ENCODE measurements around the gene ADD2. TPM values are rescaled to one million over a fixed set of nuclear protein-coding genes. Genes with fewer than 3 reads are reported as not detected.
"Not testable (repeated sequence)": the region's sequence is repeated elsewhere in the genome, so short reads cannot be mapped to it uniquely, and the experiment has no call there.

Gene ADD2
- polyA plus RNA-seq, 1 experiment, result 0.12 TPM

DNA sequence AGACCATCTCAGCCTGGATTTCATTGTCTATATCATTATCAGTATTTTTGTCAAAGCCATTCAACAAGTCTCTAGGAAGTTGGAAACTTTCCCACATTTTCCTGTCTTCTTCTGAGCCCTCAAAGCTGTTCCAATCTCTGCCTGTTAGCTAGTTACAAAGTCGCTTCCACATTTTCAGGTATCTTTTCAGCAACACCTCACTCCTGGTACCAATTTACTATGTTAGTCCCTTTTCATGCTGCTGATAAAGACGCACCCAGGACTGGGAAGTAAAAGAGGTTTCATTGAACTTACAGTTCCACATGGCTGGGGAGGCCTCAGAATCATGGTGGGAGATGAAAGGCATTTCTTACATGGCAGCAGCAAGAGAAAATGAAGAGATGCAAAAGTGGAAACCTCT lies 31.7 kb upstream of the ADD2 start:
- TF ChIP-seq, protein P1, sequence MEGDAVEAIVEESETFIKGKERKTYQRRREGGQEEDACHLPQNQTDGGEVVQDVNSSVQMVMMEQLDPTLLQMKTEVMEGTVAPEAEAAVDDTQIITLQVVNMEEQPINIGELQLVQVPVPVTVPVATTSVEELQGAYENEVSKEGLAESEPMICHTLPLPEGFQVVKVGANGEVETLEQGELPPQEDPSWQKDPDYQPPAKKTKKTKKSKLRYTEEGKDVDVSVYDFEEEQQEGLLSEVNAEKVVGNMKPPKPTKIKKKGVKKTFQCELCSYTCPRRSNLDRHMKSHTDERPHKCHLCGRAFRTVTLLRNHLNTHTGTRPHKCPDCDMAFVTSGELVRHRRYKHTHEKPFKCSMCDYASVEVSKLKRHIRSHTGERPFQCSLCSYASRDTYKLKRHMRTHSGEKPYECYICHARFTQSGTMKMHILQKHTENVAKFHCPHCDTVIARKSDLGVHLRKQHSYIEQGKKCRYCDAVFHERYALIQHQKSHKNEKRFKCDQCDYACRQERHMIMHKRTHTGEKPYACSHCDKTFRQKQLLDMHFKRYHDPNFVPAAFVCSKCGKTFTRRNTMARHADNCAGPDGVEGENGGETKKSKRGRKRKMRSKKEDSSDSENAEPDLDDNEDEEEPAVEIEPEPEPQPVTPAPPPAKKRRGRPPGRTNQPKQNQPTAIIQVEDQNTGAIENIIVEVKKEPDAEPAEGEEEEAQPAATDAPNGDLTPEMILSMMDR (IDR thresholded peaks at IDR 0.05; ENCODE audit: low read depth, low read length), result no peak
- POLR2A ChIA-PET, result no interaction called here

DNA sequence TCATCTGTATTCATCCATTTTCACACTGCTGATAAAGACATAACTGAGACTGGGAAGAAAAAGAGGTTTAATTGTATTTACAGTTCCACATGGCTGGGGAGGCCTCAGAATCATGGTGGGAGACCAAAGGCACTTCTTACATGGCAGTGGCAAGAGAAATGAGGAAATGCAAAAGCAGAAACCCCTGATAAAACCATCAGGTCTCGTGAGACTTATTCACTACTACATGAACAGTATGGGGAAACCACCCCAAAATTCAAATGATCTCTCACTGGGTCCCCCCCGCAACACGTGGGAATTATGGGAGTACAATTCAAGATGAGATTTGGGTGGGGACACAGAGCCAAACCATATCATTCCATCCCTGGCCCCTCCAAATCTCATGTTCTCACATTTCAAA lies 30.0 kb upstream of the ADD2 start:
- H3K4me3 ChIP-seq (ENCODE audit: low read depth, low read length); CTCF ChIA-PET; H3K27ac ChIP-seq (ENCODE audit: low read depth, low read length); H3K9me3 ChIP-seq (ENCODE audit: control insufficient read depth, insufficient read depth, low read length); DNase-seq (ENCODE audit: low read depth, low spot score); POLR2A ChIA-PET; H3K27me3 ChIP-seq (ENCODE audit: control insufficient read depth, insufficient read depth, low read length): not testable (repeated sequence)

More for the DNA sequence above, 31.7 kb upstream of the ADD2 start:
- H3K4me3 ChIP-seq (ENCODE audit: low read depth, low read length), result no peak overlapping the region
- no peaks in the 10 kb centered on the region for H3K9me3 ChIP-seq (ENCODE audit: control insufficient read depth, insufficient read depth, low read length)
- DNase-seq (ENCODE audit: low read depth, low spot score), result no peak
- no peak overlapping the region for H3K27ac ChIP-seq (ENCODE audit: low read depth, low read length)
- no peaks in the 10 kb centered on the region for H3K27me3 ChIP-seq (ENCODE audit: control insufficient read depth, insufficient read depth, low read length)
- CTCF ChIA-PET, result no interaction called here

DNA sequence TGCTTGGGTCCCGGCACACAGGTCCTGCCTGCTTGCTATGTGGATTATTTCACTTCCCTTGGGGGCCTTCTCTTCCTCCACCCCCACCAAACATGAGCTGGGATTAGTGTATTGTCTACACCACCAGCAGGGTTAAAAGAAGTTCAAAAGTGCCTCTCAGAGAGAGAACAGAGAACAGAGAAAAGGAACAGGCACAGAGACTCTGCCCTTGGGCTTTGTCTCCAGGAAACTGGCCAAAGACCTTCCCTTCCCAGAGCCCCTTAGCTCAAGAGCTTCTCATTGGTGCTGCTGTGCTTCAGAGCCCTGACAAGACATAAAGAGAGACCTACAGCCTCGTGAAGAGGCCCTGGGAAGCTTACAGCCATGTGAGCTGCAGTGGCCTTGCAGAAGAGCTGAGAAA lies 29.5 kb upstream of the ADD2 start:
- H3K27ac ChIP-seq (ENCODE audit: low read depth, low read length), result no peak overlapping the region
- H3K9me3 ChIP-seq (ENCODE audit: control insufficient read depth, insufficient read depth, low read length), result no peaks in the 10 kb centered on the region
- POLR2A ChIA-PET, result no interaction called here
- no peaks in the 10 kb centered on the region for H3K27me3 ChIP-seq (ENCODE audit: control insufficient read depth, insufficient read depth, low read length)
- no peak for DNase-seq (ENCODE audit: low read depth, low spot score)
- CTCF ChIA-PET, result no interaction called here
- TF ChIP-seq, protein P1 (IDR thresholded peaks at IDR 0.05; ENCODE audit: low read depth, low read length), result no peak
- H3K4me3 ChIP-seq (ENCODE audit: low read depth, low read length), result no peak overlapping the region

DNA sequence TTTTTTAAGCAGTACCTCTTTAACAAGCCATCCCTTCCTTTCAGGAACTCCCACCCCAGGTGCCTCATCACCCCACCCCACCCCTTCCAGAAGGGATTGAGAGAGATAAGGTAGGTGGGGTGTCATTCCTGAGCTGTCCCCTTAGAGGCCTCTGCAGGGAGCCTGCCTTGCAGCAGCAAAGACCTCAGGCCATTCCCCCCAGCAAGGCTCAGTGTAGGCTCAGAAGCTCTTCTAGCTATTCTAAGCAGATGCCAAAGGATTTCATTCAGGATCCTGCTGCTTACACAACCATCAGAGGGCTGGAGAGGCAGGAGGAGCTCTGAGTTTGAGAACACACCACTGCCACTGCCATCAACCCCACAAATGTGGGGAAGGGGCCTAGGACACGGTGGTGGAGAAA lies 28.3 kb upstream of the ADD2 start:
- no peak overlapping the region for H3K4me3 ChIP-seq (ENCODE audit: low read depth, low read length)
- no peaks in the 10 kb centered on the region for H3K9me3 ChIP-seq (ENCODE audit: control insufficient read depth, insufficient read depth, low read length)
- TF ChIP-seq, protein P1 (IDR thresholded peaks at IDR 0.05; ENCODE audit: low read depth, low read length), result no peak
- peaks cover 7% of the 10 kb centered on the region for H3K27me3 ChIP-seq (ENCODE audit: control insufficient read depth, insufficient read depth, low read length)
- ChIA-PET POLR2A (no interaction called here), CTCF (no interaction called here)
- no peak overlapping the region for H3K27ac ChIP-seq (ENCODE audit: low read depth, low read length)
- no peak for DNase-seq (ENCODE audit: low read depth, low spot score)

DNA sequence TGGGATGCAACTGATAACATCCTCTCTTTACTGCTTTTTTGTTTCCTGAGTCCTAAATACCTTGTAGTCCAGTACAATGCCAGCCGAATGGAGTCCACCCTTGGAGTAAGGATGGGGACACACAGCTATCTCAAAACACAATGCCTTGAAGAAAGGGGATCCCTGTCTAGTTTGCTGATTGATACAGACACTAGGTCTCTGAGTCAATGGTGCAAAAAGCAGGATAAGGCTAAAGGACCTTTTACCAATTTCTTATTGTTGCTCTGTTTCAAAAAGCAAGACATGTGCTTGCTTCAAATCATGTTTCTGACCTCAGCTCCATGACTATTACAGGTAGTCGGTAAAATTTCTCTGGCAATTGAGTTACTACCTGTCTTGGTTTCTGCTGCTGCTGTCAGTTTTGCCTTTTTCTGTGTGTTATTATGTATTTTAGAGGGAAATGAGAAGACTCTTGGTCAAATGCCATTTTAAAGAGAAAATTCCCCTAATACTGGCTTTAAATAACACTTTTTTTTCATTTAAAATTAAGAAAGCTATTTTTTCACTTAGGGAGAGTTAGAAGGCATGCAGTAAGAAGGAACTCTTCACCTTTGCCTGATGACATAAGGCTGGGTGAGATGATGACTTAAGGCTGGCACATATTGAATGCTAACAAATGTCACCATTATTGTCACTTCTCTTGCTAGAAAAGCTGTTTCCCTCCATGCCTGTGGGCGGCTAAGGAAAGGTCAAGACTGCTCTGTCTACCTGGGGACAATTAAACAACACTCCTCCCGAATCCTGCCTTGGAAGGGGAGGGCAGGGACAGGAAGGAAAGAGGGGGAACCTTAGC lies 27.4 kb upstream of the ADD2 start:
- POLR2A ChIA-PET, result no interaction called here
- DNase-seq (ENCODE audit: low read depth, low spot score), result no peak
- Histone ChIP-seq H3K27me3 (ENCODE audit: control insufficient read depth, insufficient read depth, low read length) (peaks cover 12% of the 10 kb centered on the region), H3K9me3 (ENCODE audit: control insufficient read depth, insufficient read depth, low read length) (no peaks in the 10 kb centered on the region), H3K27ac (ENCODE audit: low read depth, low read length) (no peak overlapping the region), H3K4me3 (ENCODE audit: low read depth, low read length) (no peak overlapping the region)
- CTCF ChIA-PET, result no interaction called here
- TF ChIP-seq, protein P1 (IDR thresholded peaks at IDR 0.05; ENCODE audit: low read depth, low read length), result no peak
